ENCODE data around the gene FFAR4. TPM values are rescaled to one million over a fixed set of nuclear protein-coding genes. Genes with fewer than 3 reads are reported as not detected.

The FFAR4 gene
- total RNA-seq, 5 donors from 2014 or later (not counting 1 experiment from before 2014, with no cell fraction given) = not detected

DNA sequence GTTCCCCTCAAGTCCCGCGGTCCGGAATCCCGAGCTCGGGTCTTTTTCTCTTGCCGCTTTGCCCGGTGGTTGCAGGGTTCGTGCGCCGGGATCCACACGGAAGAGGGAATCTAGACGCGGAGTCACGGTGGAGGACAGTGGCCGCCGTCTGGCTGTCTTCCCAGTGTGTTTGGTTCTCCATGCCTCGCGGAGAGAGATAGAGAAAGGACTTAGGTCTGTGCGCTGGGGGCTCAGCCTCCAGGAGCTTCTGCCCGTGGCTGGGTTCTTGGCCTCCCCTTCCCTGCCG lies 1.6 kb downstream of the FFAR4 start:
- Histone ChIP-seq H3K4me3 (ENCODE audit: control insufficient read depth in 1 of 2, extremely low read depth in 1 of 2, low read length in 1 of 2) (no peak overlapping the region), H3K27me3 (replicated peaks in 1 of 2; ENCODE audit: control insufficient read depth in 2 of 2, extremely low read depth in 1 of 2, insufficient read depth in 2 of 2, low read length in 1 of 2) (peaks cover 6 to 60% of the 10 kb centered on the region in 2 experiments), H3K36me3 (ENCODE audit: control insufficient read depth in 2 of 2, extremely low read depth in 1 of 2, insufficient read depth in 1 of 2, low read length in 1 of 2) (no peaks in the 10 kb centered on the region), H3K4me1 (ENCODE audit: control insufficient read depth in 1 of 2, extremely low read depth in 1 of 2, insufficient read depth in 2 of 2, low read length in 2 of 2) (no peaks in the 10 kb centered on the region), H3K9me3 (no peaks in the 10 kb centered on the region), H3K27ac (ENCODE audit: low read length) (no peak overlapping the region)
- Mint-ChIP-seq H3K36me3 (no peaks in the 10 kb centered on the region), H3K27me3 (peaks cover 52 to 67% of the 10 kb centered on the region in 2 donors), H3K27ac (no peak overlapping the region), H3K4me1 (peaks cover 2 to 5% (median 3%) of the 10 kb centered on the region in 3 donors), H3K4me3 (no peak overlapping the region), H3K9me3 (no peaks in the 10 kb centered on the region)
- DNase-seq = no peak
- POLR2A ChIA-PET = no interaction called here
- WGBS (ENCODE audit: insufficient coverage) = 27% methylated on average over 16 of the region's 21 CpGs
- CTCF ChIA-PET = no interaction called here
- ATAC-seq (replicated peaks in 1 of 4) = no peak

GRCh38 chr10:93570383-93570782 lies 3.9 kb downstream of the FFAR4 start:
- H3K4me3 ChIP-seq (ENCODE audit: control insufficient read depth in 1 of 2, extremely low read depth in 1 of 2, low read length in 1 of 2) = no peak overlapping the region
- DNase-seq (no peak), ATAC-seq (replicated peaks in 1 of 4) (no peak)
- H3K27ac ChIP-seq (ENCODE audit: low read length) = no peak overlapping the region
- H3K4me1 Mint-ChIP-seq = peaks cover 8 to 13% (median 11%) of the 10 kb centered on the region in 3 donors
- peaks cover 6 to 53% of the 10 kb centered on the region in 2 experiments for H3K27me3 ChIP-seq (replicated peaks in 1 of 2; ENCODE audit: control insufficient read depth in 2 of 2, extremely low read depth in 1 of 2, insufficient read depth in 2 of 2, low read length in 1 of 2)
- H3K4me1 ChIP-seq (ENCODE audit: control insufficient read depth in 1 of 2, extremely low read depth in 1 of 2, insufficient read depth in 2 of 2, low read length in 2 of 2) = peaks cover 0 to 2% of the 10 kb centered on the region in 2 experiments
- no peaks in the 10 kb centered on the region for H3K36me3 ChIP-seq (ENCODE audit: control insufficient read depth in 2 of 2, extremely low read depth in 1 of 2, insufficient read depth in 1 of 2, low read length in 1 of 2)
- CTCF ChIA-PET = no interaction called here
- no peak overlapping the region for H3K27ac Mint-ChIP-seq
- no peaks in the 10 kb centered on the region for H3K9me3 ChIP-seq
- no peaks in the 10 kb centered on the region for H3K9me3 Mint-ChIP-seq
- H3K4me3 Mint-ChIP-seq = no peak overlapping the region
- peaks cover 52 to 69% of the 10 kb centered on the region in 2 donors for H3K27me3 Mint-ChIP-seq
- POLR2A ChIA-PET = no interaction called here
- no CpG with 5 or more reads among the region's 3 CpGs for WGBS (ENCODE audit: insufficient coverage)
- H3K36me3 Mint-ChIP-seq = no peaks in the 10 kb centered on the region

DNA sequence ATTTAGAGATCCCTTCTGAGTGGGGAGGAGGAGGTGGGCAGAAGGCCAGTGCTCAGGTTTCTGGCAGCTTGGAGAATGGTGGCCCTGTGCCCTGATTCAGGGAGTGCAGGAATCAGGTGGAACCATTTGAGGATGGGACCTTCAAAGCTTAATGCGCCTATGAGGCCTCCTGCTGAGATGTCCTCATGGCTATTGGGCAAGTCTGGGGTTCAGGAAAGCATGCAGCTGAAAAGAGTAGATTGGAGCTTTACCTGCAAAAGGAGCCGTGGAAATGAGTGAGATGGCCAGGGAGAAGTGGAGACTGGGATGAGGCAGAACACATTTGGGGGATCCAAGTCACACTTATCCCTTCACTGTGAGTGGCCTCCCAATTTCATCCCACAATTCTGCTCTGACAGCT lies 6.1 kb downstream of the FFAR4 start:
- no peak overlapping the region for H3K27ac ChIP-seq (ENCODE audit: low read length)
- ATAC-seq (replicated peaks in 1 of 4) (no peak), DNase-seq (no peak)
- WGBS (ENCODE audit: insufficient coverage) = 100% methylated on average over 1 of the region's 2 CpGs
- no peak overlapping the region for H3K27ac Mint-ChIP-seq
- H3K4me1 Mint-ChIP-seq = peaks cover 7 to 9% (median 9%) of the 10 kb centered on the region in 3 donors
- no peak overlapping the region for H3K4me3 ChIP-seq (ENCODE audit: control insufficient read depth in 1 of 2, extremely low read depth in 1 of 2, low read length in 1 of 2)
- no peaks in the 10 kb centered on the region for H3K36me3 ChIP-seq (ENCODE audit: control insufficient read depth in 2 of 2, extremely low read depth in 1 of 2, insufficient read depth in 1 of 2, low read length in 1 of 2)
- ChIA-PET CTCF (no interaction called here), POLR2A (no interaction called here)
- H3K4me1 ChIP-seq (ENCODE audit: control insufficient read depth in 1 of 2, extremely low read depth in 1 of 2, insufficient read depth in 2 of 2, low read length in 2 of 2) = peaks cover 0 to 2% of the 10 kb centered on the region in 2 experiments
- H3K9me3 ChIP-seq = no peaks in the 10 kb centered on the region
- peaks cover 4 to 37% of the 10 kb centered on the region in 2 experiments for H3K27me3 ChIP-seq (replicated peaks in 1 of 2; ENCODE audit: control insufficient read depth in 2 of 2, extremely low read depth in 1 of 2, insufficient read depth in 2 of 2, low read length in 1 of 2)
- H3K27me3 Mint-ChIP-seq = peaks cover 46 to 53% of the 10 kb centered on the region in 2 donors
- no peaks in the 10 kb centered on the region for H3K9me3 Mint-ChIP-seq
- H3K36me3 Mint-ChIP-seq = no peaks in the 10 kb centered on the region
- H3K4me3 Mint-ChIP-seq = no peak overlapping the region

- no peak overlapping the region for H3K4me3 Mint-ChIP-seq
- ATAC-seq (replicated peaks in 1 of 4) (no peak), DNase-seq (no peak)
- H3K4me1 Mint-ChIP-seq = peaks cover 7 to 9% (median 9%) of the 10 kb centered on the region in 3 donors
- Histone ChIP-seq H3K36me3 (ENCODE audit: control insufficient read depth in 2 of 2, extremely low read depth in 1 of 2, insufficient read depth in 1 of 2, low read length in 1 of 2) (no peaks in the 10 kb centered on the region), H3K4me1 (ENCODE audit: control insufficient read depth in 1 of 2, extremely low read depth in 1 of 2, insufficient read depth in 2 of 2, low read length in 2 of 2) (peaks cover 0 to 2% of the 10 kb centered on the region in 2 experiments), H3K9me3 (no peaks in the 10 kb centered on the region), H3K27me3 (replicated peaks in 1 of 2; ENCODE audit: control insufficient read depth in 2 of 2, extremely low read depth in 1 of 2, insufficient read depth in 2 of 2, low read length in 1 of 2) (peaks cover 4 to 31% of the 10 kb centered on the region in 2 experiments), H3K4me3 (ENCODE audit: control insufficient read depth in 1 of 2, extremely low read depth in 1 of 2, low read length in 1 of 2) (no peak overlapping the region), H3K27ac (ENCODE audit: low read length) (no peak overlapping the region)
- H3K9me3 Mint-ChIP-seq = no peaks in the 10 kb centered on the region
- H3K36me3 Mint-ChIP-seq = no peaks in the 10 kb centered on the region
- 0% methylated on average over 2 of the region's 10 CpGs for WGBS (ENCODE audit: insufficient coverage)
- H3K27ac Mint-ChIP-seq = no peak overlapping the region
- CTCF ChIA-PET = no interaction called here
- POLR2A ChIA-PET = no interaction called here
- H3K27me3 Mint-ChIP-seq = peaks cover 44 to 46% of the 10 kb centered on the region in 2 donors
These were observed 6.8 kb downstream of the FFAR4 start for GRCh38 chr10:93573051-93573909.

GRCh38 chr10:93573924-93574323 lies 7.5 kb downstream of the FFAR4 start:
- Mint-ChIP-seq H3K4me1 (peaks cover 7 to 9% (median 9%) of the 10 kb centered on the region in 3 donors), H3K36me3 (no peaks in the 10 kb centered on the region), H3K9me3 (no peaks in the 10 kb centered on the region), H3K27ac (no peak overlapping the region), H3K4me3 (no peak overlapping the region), H3K27me3 (peaks cover 41 to 42% of the 10 kb centered on the region in 2 donors)
- ChIA-PET POLR2A (no interaction called here), CTCF (no interaction called here)
- no peak for DNase-seq
- no peaks in the 10 kb centered on the region for H3K36me3 ChIP-seq (ENCODE audit: control insufficient read depth in 2 of 2, extremely low read depth in 1 of 2, insufficient read depth in 1 of 2, low read length in 1 of 2)
- ATAC-seq (replicated peaks in 1 of 4) = no peak
- H3K4me3 ChIP-seq (ENCODE audit: control insufficient read depth in 1 of 2, extremely low read depth in 1 of 2, low read length in 1 of 2) = no peak overlapping the region
- peaks cover 0 to 2% of the 10 kb centered on the region in 2 experiments for H3K4me1 ChIP-seq (ENCODE audit: control insufficient read depth in 1 of 2, extremely low read depth in 1 of 2, insufficient read depth in 2 of 2, low read length in 2 of 2)
- no CpG with 5 or more reads among the region's 3 CpGs for WGBS (ENCODE audit: insufficient coverage)
- peaks cover 4 to 27% of the 10 kb centered on the region in 2 experiments for H3K27me3 ChIP-seq (replicated peaks in 1 of 2; ENCODE audit: control insufficient read depth in 2 of 2, extremely low read depth in 1 of 2, insufficient read depth in 2 of 2, low read length in 1 of 2)
- H3K27ac ChIP-seq (ENCODE audit: low read length) = no peak overlapping the region
- H3K9me3 ChIP-seq = no peaks in the 10 kb centered on the region

- Histone ChIP-seq H3K27ac (ENCODE audit: low read length) (no peak overlapping the region), H3K4me3 (ENCODE audit: control insufficient read depth in 1 of 2, extremely low read depth in 1 of 2, low read length in 1 of 2) (no peak overlapping the region), H3K27me3 (replicated peaks in 1 of 2; ENCODE audit: control insufficient read depth in 2 of 2, extremely low read depth in 1 of 2, insufficient read depth in 2 of 2, low read length in 1 of 2) (peaks cover 0 to 31% of the 10 kb centered on the region in 2 experiments), H3K4me1 (ENCODE audit: control insufficient read depth in 1 of 2, extremely low read depth in 1 of 2, insufficient read depth in 2 of 2, low read length in 2 of 2) (peaks cover 0 to 2% of the 10 kb centered on the region in 2 experiments), H3K36me3 (ENCODE audit: control insufficient read depth in 2 of 2, extremely low read depth in 1 of 2, insufficient read depth in 1 of 2, low read length in 1 of 2) (no peaks in the 10 kb centered on the region), H3K9me3 (no peaks in the 10 kb centered on the region)
- Mint-ChIP-seq H3K36me3 (no peaks in the 10 kb centered on the region), H3K27me3 (peaks cover 29 to 31% of the 10 kb centered on the region in 2 donors), H3K27ac (no peak overlapping the region), H3K4me3 (no peak overlapping the region), H3K9me3 (peaks cover 4 to 13% (median 9%) of the 10 kb centered on the region in 3 donors), H3K4me1 (peaks cover 7 to 9% (median 9%) of the 10 kb centered on the region in 3 donors)
- DNase-seq = no peak
- ChIA-PET POLR2A (no interaction called here), CTCF (no interaction called here)
- ATAC-seq (replicated peaks in 1 of 4) = no peak
- WGBS (ENCODE audit: insufficient coverage) = 62% methylated on average over 3 of the region's 3 CpGs
These were observed 10.4 kb downstream of the FFAR4 start for GRCh38 chr10:93576888-93577287.
